ENCODE data around the gene UBE2V1.

- TF ChIP-seq TAF1 (IDR thresholded peaks at IDR 0.05; ENCODE audit: borderline replicate concordance, low read depth, low read length) (no peak), POLR2A (IDR thresholded peaks at IDR 0.05; ENCODE audit: low read depth, low read length) (no peak), POLR2AphosphoS5 (IDR thresholded peaks at IDR 0.05; ENCODE audit: low read depth, low read length) (no peak)
Measured at GRCh38 chr20:50138120-50138478, 25.1 kb upstream of the UBE2V1 start.
